Endometrial microvascular endothelial cells (primary cell): ENCODE data around the gene HK2. TPM values are rescaled to one million over a fixed set of nuclear protein-coding genes. Genes with fewer than 3 reads are reported as not detected.

Experiments
- total RNA-seq: library from RNA; depleted of rRNA; stranded (reverse); fragments of >200 nt; gene quantifications from one replicate; pipeline ENCODE4 v1.2.3, GENCODE V29; 2015; ENCODE audit errors: inconsistent ontology term

Gene HK2
- total RNA-seq, 1 donor from 2014 or later, result 8.0 TPM

Other genes with a start within 250 kb of the HK2 start
- 0.09 TPM for gene M1AP, start 185.8 kb upstream of the HK2 start, total RNA-seq
- gene SEMA4F, start 179.9 kb upstream of the HK2 start, total RNA-seq, result 13.2 TPM
- 24.8 TPM for gene POLE4, start 124.5 kb downstream of the HK2 start, total RNA-seq